ENCODE data around the gene NKAIN4. TPM values are rescaled to one million over a fixed set of nuclear protein-coding genes. Genes with fewer than 3 reads are reported as not detected.
A peak's percentile ranks its signal among the peaks of the same experiment; 100 is the strongest.

NKAIN4 gene
- total RNA-seq, 1 donor from 2014 or later: not detected

DNA sequence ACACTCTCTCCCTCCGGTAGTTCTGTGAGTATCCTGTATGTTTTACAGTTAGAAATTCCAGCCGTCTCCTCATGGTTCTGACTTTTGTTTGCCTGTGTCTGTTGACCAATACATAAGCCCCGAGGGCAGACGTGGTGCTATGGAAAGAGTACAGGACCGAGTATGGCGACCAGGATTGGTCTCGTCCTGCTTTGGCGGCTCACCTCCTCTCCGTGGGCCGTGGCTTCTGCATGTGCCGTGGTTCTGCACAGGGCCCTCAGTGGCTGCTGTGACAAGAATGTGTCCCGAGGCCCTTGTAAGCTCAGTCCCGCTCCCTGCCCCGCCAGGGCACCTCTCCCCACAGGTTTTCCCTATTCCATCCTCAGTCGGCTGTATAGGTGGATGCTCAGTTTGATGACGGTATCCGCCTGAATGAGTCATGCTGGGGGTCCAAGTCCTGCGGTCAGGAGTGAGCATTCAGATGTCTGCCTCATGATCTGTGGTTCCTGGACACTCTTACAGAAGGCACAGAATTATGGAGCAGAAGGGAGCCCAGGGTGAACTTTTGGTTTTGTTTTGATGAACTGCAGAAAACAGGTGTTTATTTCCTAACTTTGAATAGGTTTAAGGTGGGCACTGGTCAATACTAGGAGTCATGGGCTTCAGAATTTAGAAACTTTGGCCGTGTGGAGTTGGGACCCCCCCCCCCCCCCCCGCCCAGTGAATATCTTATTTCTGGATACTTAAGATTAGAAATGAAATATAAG is 19.5 kb upstream of the NKAIN4 start:
- ATAC-seq: peak; percentile 1

GRCh38 chr20:63273059-63273579 is 18.9 kb upstream of the NKAIN4 start:
- no peak for ATAC-seq

DNA sequence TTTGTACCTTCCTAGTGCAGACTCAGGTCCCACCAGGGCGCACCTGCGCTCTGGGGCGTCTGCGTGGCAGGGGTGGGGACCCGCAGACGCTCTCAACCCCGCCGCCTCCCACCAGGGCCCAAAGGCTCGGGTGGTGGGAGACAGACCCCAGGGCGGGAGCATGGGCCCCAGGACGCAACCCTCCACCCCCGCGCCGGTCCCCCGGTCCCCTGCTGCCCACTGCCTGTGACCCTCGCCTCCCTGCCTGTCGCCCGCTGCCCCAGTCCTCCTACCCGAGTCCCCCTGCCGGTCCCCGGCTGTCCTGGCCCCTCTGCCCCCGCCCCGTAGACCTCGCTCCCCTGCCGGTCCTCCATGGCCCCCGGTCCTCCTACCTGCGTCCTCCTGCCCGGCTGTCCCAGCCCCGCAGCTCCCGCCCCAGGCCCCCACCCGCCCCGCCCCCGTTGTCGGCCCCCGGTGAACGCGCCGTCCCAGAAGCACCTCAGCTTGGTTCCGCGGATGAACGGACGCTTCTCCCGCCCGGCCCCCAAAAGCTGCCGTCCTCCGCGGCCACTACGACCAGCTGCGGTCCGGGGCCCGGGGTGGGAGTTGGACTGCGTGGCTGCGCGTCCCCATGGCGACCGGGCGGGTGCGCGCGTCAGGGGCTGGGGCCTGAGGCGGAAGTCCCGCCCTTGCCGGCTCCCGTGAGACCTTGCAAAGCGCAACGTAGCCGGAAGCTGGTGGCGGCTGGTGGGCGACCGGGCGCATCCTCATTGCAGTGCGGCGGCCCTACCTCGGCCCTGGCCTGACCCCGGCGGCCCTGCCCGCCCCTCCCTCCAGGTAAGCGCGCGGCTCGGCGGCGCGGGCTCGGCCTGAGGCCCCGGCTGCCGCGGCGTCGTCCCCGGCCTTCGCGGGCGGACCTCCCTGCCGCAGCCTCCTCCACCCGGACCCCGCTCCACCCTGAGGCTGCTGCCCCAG is 18.1 kb upstream of the NKAIN4 start, which contains the start of gene ARFGAP1:
TSS of gene ARFGAP1 (plus strand) at position 709 of the 954 bp plus-strand sequence. CDS start 2,768 bp downstream, outside the sequence.
- peak; percentile 89 for ATAC-seq

DNA sequence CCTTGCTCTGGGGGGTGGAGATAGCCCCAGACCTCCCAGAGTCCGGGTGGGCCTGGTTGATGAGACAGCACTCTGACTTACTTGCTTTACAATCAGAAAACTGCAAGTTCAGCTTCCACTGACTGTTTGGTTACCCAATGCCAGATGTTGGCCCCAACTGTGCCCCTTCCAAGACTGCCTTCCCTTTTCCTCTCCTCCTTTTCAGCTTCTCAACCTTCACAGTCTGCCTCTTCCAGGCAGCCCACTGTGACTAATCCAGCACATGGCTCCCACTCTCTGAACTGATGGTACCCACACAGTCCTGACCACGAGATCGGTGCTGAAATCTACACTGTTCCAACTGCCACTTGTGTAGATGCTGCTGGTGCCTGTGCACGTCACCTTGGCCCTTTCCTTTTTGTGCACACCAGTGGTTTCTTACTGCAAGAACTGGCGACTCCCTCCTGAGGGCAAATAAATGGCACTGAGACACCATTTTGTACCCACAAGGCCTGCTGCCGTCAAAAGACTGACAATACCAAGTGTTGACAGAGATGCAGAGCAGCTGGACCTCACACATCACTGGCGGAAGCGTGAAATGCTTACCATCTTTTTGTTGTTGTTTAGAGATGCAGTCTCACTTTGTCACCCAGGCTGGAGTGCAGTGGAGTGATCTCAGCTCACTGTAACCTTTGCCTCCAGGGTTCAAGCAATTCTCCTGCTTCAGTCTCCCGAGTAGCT is 16.5 kb upstream of the NKAIN4 start:
- ATAC-seq: no peak

DNA sequence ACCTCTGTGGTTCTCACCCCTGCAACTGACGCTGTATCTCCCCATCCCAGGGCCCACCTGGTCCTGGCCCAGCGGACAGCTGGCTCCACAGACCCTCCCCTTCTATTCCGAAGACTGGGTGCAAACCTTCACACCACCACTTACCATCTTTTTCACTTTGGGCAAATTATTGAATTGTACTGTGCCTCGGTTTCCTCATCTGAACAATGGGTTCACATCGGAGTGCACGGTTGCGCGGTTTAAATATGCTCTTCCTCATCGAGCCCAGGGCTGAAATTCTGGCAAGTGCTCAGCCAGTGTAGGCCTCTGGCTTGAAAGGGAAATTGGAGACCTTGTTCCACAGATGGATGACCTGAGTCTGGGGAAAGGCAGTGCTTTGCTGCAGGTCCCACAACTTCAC is 15.5 kb upstream of the NKAIN4 start:
- no peak for ATAC-seq

DNA sequence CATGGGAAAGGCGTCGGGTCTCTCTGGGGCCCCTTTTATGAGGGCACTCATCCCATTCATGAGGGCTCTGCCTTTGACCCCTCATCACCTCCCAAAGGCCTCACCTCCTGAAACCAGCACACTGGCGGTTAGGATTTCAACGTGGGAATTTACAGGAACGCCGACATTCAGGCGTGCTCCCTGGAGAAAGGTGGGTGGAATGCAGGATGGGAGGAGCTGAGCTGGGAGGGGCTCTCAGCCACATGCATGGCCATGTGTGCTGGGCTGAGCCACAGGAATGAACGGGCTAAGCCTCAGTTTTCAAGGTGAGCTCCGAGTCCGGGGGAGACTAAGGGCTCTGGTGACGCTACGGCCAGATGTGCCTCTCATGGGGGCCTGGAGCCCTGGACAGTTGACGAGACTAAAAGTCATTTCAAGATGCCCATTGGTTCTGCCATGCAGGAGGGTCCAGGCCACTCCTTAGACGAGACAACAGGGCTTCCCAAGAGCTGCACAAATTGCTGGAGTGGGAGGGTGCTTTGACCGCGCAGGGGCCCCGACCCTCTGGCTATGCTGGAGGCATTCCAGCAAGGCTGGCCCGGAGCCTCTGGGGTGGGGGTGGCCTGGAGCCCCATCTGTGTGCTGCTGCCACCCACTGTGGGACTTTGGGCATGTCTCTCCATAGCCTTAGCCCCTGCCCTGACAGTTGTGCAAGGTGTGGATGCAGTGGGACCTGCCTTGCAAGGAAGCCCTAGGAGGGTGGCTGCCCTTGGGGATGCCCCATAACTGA is 14.6 kb upstream of the NKAIN4 start:
- ATAC-seq: peak; percentile 54

GRCh38 chr20:63268256-63268655 is 14.0 kb upstream of the NKAIN4 start:
- ATAC-seq: no peak

GRCh38 chr20:63267691-63268090 is 13.4 kb upstream of the NKAIN4 start:
- ATAC-seq: no peak

GRCh38 chr20:63265891-63266515 is 11.7 kb upstream of the NKAIN4 start:
- ATAC-seq: no peak

- ATAC-seq: no peak
These were observed 10.3 kb upstream of the NKAIN4 start for GRCh38 chr20:63264519-63264918.

DNA sequence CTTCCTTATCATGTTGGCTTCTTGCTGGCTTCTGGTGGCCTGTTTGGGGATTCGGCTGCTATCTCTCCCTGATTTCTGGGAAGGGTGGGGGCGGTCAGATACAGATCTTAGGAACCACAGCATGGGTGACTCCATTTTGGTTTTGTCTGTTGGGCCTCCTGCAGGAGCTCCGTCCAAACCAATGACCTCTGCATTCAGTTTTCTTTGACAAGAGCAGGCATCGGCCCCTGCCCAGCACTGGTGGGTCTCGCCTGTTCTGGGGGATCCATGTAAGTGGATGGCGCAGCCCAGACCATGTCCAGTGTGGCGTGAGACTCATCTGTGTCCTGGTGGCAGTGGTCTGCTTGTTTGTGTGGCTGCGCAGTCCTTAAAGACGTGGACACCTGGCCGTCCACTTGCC is 9.7 kb upstream of the NKAIN4 start:
- ATAC-seq: no peak

GRCh38 chr20:63262836-63263235 is 8.6 kb upstream of the NKAIN4 start:
- ATAC-seq: no peak

GRCh38 chr20:63261795-63262528 is 7.7 kb upstream of the NKAIN4 start:
- no peak for ATAC-seq

GRCh38 chr20:63261060-63261794 is 7.0 kb upstream of the NKAIN4 start:
- no peak for ATAC-seq

- no peak for ATAC-seq
These were observed 6.3 kb upstream of the NKAIN4 start for GRCh38 chr20:63260521-63260920.

DNA sequence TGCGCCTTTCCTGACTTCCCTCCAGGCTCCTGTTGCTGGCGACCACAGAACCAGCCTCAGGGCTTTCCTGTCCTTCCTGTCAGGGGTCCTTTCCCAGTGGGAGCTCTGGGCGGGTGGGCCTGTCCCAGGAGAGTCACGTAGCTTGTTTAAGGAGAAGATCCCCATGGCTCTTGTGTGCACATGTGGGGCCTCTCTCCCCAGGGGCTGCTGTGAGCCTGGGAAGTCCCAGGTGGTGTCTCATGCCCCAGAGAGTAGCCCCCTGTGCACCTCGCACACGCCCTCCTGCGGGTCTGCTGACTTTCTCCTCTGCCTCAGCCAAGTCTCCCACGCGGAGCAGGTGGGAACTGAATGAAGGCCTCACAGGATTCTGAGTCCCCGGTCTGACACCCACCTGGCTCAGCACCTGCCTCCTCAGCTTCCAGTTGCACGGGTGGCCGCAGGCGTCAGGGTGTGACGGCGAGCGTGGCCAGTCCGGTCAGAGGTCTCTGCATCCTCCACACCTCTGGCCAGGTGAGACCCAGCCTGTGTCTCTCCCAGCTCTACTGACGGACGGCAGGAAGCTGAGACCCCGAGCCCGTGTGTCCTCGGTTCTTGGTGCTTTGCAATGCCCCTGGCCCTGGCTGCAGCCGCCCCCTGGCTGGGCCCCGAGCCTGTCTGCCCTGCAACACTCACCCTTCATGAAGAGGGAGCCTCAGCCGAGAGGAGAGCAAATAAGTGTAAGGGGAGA is 5.6 kb upstream of the NKAIN4 start:
- no peak for ATAC-seq

DNA sequence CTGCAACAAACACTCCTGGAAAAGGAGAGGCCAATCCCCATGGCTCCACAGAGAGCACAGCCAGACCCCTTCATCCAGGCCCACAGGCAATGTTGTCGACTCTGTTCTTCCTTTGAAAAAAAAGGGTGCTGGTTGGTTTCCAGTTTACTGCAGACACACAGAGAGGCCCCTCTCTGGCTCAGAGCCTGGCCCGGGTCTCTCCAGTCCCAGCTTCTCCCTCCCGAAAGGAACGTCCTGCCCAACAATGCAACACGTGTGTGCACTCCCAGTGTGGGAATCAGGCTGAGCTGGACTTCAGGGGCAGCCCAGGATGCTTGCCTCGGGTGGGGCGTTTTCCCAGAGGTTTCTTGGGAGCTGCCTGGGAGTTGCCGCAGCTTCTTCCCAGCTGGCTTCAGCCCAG is 4.5 kb upstream of the NKAIN4 start:
- ATAC-seq: no peak

GRCh38 chr20:63257629-63258028 is 3.4 kb upstream of the NKAIN4 start:
- ATAC-seq: no peak

DNA sequence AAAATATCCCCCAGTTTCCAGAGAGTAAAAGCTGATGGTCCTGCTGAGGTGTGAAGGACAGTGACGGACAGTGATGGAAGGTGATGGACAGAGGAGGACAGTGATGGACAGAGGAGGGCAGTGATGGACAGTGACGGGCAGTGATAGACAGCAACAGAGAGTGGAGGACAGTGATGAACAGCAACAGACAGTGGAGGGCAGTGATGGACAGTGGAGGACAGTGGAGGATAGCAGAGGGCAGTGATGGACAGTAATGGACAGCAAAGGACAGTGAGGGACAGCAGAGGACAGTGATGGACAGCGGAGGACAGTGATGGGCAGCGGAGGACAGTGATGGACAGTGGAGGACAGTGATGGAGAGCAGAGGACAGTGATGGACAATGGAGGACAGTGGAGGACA is 2.7 kb upstream of the NKAIN4 start:
- ATAC-seq: no peak
